HG02943 (cell line): Measurements from ENCODE around the gene OTOA.
"Not testable (repeated sequence)": the region's sequence is repeated elsewhere in the genome, so short reads cannot be mapped to it uniquely, and the experiment has no call there.

Source experiments
- ATAC-seq: cut with Tn5 transposase; IDR thresholded peaks from one replicate; pipeline ENCODE4 v1.9.1; 2021; ENCODE audit warnings: mild to moderate bottlenecking, low read depth, moderate library complexity; ENCODE audit not compliant: unreplicated experiment

OTOA gene

DNA sequence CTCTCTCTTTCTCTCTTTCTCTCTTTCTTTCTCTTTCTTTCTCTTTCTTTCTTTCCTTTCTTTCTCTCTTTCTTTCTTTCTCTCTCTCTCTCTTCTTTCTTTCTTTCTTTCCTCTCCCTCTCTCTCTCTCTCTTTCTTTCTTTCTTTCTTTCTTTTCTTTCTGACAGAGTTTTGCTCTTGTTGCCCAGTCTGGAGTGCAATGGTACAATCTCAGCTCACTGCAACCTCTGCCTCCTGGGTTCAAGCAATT is 50.5 kb downstream of the OTOA start:
- ATAC-seq = not testable (repeated sequence)

DNA sequence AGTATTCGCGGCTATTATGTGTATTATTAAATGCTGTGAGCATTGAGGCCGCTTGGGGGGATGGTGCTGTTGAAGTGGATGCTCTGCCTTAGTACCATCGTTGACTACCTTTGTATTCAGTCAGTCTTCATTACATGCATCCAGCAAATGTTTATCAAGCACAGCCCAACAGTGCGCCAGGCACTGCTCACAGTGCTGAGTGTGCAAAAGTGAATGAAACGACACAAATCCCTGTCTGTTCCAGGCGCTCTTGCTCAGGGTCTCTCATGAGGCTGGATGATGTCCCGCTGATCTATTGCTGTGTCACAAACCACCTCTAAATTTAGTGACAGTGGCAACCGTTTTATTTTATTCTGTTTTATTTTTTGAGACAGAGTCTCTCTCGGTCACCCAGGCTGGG is 53.8 kb downstream of the OTOA start:
- ATAC-seq = no peak

DNA sequence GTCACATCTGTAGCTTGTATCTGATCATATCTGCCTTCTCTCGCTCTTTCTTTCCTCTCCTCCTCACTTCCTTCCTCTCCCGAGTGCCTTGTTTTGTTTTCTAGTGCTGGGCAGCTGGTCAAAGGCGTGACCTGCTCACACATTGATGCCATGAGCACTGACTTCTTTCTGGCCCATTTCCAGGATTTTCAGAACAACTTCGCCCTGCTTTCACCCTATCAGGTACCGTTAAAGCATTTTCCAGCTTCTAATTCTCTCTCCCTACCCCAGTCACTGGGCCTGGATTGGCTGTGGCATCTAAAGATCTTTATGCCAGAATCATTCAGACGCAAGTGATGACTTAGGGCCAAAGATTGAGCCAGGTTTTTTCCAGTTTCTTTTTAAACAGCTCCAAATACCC is 55.5 kb downstream of the OTOA start:
- ATAC-seq = no peak

DNA sequence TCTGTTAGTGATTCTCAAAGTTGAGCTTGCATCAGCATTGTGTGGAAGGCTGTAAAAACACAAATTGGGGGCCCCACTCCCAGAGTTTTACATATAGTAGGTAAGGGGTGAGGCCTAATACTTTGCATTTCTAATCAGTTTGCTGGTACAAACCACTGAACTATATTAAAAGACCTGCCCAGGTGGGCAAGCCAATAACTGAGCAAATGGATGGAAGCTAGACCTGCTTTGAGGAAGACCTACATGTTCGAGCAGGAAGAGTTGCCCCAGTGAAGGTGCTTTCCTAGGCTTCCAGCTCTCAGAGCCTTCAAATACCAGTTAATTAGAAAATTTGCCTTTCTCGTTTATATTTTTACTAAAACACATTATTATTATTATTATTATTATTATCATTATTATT is 56.8 kb downstream of the OTOA start:
- ATAC-seq = no peak

DNA sequence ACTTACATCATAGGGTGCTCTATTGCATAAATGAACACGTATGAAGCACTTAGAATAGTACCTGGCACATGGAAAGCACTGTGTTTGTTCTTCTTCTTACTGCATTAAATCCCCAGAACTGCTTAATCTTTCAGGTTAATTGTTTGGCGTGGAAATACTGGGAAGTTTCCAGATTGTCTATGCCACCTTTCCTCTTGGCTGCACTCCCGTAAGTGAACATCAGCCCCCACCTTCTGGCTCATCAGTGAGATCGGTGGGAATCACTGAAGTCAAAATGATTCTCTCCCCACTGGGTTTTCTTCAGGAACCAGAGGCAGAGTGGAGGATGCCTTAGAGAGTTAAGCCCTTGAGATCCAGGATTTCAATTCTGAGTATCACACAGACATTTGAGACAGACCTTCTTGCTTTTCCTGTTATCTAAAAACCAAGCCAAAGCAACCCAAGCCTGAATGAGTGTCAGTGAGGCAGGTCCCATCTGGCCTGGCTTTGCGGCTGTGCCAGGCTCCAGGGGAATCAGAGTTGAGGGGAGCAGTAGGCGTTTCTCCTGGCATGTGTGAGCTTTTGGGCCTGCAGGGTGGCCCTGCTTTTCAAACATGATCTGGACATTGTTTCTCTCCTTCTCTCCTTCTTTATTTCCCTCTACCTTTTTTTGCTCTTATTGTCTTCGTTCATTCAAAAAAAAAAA is 59.1 kb downstream of the OTOA start:
- ATAC-seq = no peak

DNA sequence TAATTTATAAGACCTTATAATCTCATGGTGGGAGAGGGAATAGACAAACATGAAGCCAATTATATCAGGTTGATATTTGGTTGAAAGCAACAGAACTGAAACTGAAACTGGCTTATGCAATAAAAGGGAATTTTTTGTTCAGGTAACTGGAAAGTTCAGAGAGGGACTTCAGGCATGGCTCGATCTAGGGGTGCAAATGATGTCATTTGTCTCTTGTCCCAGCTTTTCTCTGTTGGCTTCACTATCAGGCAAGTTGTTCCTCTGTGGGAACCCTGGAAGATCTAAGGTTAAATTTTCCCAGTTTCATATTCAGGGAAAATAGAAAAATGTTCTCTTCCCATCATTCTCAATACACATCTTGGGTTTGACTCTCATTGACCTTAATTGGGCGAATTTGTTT is 59.8 kb downstream of the OTOA start:
- ATAC-seq = no peak

DNA sequence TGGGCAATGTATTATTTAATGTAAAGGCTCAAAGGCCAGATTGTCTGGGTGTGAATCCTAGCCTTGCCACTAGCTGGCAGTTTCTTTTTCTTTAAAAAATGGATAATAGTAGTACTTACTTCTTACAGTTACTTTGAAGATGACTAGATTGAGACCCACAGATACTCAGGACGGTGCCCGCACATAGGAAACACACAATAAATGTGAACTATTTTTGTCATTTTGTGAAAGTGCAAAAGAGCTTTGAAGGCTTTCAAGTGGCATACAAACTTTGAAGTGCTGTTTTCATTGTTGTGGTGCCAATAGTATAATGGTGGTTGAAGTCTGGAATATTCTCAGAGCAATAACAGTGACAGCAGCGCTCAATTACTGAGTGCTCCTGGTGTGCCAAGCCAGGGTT is 63.6 kb downstream of the OTOA start:
- no peak for ATAC-seq

DNA sequence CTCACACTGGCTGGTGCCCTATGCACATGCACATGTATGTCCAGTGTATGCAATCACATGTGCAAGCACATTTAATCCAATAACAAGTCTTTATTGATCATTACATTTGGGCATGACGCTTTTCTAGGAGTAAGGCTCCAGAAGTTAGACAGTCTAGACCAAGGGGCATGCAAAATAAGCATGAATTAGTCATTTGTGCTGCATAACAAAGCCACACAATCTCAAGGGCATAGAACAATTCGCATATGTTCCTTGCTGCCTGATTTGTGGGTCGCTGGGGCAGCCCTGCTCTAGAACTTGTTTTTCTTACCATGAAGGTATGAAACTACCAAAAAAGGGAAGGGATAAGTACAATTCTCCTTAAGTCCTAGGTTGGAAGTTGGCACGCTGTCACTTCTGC is 67.5 kb downstream of the OTOA start:
- ATAC-seq = not testable (repeated sequence)

DNA sequence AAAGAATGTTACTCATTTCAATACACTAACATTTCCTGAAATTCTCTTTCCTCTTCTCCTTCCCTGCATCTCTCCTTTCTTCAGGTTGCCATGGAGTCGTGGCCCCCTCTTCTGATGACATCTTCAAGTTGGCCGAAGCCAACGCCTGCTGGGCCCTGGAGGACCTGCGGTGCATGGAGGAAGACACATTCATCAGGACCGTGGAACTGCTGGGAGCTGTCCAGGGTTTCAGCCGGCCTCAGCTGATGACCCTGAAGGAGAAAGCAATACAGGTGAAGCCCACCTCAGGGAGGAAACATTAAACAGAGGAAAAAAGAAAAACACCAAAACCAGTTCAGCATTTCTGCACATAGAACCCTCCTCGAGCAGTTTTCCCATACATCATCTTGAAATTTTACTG is 76.9 kb downstream of the OTOA start:
- not testable (repeated sequence) for ATAC-seq

DNA sequence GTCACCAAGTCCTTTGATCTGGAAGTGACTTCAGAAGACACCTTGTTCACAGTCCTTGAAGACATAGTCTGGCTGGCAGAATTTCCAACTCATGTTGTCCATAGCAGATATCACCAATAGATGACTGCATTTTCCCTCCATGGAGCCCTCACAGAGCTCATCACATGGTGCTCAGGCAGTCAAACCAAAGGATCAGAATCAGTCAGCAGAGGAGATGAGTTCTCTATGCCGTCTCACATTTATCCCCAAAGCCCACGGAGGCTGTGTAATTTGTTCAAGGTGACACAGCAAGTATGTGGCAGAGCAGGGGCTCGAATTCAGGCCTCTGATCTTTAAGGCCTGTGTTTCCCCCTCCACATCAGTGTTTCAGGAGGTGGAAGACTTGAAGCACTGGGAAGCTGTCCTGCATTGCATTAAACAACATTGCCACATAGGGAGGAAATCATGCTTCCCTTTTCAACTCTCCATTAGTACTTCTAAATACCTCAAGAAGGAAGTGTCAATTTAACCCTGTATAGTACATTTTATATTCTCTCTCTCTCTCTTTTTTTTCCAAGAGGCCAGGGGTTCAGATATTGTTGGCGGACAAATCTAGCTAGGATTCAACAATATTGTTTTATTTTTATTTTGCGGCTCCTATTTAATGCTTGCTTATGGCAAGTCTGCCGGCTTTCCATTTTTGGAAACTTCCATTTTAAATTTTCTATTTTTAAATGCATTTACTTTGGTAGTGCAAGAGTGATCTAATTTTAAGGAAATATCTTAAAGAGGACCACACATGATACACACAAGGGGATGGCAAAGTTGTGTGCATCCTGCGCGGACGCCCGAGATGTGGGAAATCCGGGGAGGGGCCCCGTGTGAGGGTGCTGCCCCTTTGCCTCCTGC is 92.7 kb downstream of the OTOA start:
- not testable (repeated sequence) for ATAC-seq

DNA sequence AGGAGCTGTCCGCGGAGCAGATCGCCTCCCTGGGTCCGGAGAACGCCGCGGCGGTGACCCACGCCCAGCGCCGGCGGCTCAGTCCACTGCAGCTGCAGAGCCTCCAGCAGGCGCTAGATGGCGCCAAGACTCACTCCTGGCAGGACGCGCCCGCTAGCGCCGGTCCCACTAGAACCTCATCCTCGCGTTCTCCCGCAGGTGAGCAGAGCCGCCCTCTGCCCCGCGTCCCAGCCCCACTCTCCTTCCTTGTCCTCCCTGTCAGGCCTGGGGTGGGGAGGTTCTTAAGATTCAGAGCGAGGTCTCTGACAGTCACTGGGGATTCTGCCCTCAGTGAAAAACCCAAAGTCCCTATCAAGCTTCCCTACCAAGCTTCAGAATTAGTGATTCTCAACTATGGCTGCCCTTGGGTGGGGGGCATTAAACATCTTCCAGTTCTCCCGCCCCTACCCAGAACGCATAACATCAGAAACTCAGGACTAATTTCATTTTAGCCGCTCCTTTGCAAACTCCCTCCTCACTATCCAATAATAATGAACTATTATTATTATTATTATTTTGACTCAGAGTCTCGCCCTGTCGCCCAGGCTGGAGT is 93.4 kb downstream of the OTOA start:
- not testable (repeated sequence) for ATAC-seq

DNA sequence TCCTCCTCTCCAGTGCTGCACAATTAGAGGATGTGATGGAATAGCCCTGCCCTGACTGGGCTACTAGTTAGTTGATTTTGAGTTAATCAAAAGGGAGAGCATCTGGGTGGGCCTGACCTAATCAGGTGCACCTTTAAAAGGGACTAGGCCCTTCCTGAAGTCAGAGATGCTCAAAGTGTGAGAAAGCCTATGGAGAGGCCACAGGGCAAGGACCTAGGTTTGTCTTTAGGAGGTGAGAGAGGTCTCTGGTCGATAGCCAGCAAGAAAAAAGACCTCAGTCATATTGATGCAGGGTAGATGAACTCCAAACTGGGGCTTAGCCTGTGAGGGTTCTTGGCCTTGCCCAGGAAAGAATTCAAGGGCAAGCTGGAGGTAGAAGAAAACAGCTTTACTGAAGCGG is 104.5 kb downstream of the OTOA start:
- ATAC-seq = not testable (repeated sequence)

DNA sequence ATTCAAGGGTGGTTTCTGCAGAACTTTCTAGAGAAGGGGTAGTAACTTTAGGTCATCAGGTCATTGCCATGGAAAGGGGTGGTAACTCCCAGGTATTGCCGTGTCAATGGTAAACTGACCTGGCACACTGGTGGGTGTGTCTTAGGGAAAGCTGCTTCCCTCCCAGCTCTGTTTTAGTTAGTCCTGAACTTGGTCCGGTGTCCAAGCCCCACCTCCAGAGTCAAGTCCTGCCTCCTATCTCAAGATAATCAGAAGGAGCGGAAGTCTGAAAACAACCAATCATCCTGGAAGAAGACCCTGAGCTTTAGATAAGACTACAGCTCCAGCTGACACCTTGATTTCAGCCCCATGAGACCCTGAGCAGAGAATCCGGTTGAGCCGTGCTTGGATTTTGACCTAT is 105.0 kb downstream of the OTOA start:
- not testable (repeated sequence) for ATAC-seq

DNA sequence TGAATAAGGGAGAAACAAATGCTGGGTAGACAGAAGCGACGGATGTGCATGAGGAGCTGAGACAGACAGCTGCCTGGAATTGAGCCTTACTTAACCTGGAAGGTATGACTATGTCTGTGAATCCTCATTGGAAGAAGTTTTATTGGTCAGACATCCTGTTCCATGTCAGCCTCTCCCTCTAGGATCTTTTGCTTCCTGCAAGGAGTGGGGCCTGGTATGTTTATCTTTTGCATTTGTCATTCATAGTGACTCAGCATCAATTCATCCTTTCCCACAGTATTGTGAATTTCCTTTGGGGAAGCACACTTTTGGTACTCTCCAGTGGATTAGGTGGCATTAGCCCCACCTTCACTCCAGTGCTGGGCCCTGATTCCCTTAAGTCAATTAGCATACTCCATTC is 105.5 kb downstream of the OTOA start:
- ATAC-seq = not testable (repeated sequence)

DNA sequence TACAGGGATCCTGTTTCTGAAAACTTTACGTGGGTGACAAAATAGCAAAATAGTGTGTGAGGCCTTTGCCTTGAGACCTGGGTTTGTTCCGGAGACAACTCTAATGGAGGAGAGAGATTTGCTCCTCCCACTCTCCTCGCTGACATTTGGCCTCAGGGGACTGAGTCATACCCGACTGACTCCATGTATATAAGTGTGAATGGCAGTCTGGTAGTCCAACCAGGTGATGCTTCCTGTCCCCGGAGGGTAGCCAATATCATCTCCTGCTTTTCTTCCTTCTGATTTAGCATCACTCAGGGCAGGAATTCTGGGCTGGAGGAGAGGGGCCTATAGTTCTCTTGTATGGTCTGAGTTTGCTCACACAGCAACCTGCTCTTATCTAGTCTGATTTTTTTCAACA is 106.8 kb downstream of the OTOA start:
- not testable (repeated sequence) for ATAC-seq

DNA sequence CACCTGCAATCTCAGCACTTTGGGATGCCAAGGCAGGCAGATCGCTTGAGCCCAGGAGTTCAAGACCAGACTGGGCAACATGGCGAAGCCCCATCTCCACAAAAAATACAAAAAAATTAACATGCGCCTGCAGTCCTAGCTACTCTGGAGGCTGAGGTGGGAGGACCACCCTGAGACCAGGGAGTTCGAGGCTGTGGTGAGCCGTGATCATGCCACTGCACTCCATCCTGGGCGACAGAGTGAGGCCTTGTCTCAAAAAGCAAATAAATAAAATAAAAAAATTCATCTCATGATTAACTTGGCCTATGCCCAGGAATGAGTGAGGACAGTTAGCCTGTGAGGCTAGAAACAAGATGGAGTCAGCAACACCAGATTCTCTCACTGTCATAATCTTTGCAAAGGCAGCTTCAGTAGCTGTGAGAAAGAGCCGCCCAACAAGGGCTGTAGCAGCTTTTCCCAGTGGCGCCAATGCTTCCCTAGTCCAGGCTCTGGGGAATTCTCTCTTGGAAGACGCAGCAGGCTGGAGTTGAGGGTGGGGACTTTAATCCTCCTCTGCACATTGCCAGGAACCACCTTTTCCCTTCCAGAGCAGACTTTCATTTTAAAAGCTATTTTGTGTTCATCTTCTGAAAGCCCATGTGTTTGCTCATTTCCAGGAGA is 108.9 kb downstream of the OTOA start:
- ATAC-seq = not testable (repeated sequence)

DNA sequence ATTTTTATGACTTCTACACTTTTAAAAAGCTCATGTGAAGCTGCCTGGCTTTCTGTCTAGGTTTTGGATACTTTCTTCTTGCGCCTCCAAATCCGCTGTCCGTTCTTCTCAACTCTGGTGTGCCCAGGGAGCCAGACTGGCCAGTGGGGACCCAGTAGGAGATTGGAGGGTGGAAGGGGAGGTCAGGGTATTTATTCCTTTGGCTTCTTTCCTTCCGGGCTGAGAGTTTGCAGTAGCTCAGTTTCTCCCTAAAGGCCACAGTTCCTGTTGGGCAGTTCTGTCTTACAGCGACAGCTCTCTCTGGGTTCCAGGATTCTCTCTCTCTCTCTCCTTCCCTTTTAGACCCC is 109.4 kb downstream of the OTOA start:
- ATAC-seq = not testable (repeated sequence)

DNA sequence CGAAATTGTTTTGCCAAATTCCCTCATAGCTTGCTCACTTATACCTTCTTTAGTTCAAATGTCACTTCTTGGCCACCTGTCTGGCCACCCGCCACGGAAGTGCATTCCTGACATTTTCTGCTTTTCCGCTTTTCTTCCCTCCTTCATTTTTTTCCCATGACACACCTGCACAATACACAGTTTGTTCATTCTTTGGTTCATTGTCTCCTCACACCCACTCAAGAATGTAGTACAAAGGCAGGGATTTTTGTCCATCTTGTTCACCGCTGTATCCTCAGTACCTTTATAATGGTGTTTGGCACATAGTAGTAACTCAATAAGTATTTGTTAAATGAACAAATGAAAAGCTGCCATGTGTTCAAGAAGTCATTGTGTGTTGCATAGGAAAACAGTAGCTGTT is 116.8 kb downstream of the OTOA start:
- ATAC-seq = not testable (repeated sequence)

DNA sequence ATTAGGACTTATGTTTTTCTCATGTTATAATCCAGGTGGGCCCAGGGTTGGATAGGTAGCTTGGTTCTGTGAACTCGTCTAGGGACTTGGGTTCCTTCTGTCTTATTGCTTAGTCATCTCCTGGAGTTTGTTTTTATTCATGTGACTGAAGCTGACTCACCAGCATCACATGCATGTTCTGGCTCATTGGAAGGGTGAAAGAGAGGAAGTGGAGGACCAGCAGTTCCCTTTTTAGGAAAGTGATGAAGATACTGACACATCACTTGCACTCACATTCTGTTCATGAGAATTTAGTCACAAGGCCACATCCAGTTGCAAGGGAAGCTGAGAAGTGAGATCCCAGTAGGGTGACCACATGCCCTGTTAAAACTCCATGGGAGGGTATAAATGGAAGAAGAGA is 126.7 kb downstream of the OTOA start:
- ATAC-seq = not testable (repeated sequence)

DNA sequence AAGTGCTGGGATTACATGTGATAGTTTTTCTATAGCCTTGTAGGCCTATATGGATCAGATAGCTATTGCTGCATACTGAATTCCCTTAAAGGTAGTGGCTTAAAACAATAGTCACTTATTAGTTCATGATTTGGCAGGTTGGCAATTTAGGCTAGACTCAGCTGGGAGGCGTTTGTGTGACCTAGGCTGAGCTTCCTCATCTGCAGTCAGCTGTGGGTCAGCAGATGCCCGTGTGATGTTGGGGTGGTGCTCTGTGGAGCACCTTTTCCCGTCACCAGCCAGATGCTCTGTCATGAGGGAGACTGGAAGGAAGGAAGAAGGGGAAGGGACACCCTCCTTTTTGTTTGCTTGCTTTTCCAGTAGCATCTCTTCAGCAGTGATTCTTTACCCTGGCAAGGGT is 129.5 kb downstream of the OTOA start:
- not testable (repeated sequence) for ATAC-seq

DNA sequence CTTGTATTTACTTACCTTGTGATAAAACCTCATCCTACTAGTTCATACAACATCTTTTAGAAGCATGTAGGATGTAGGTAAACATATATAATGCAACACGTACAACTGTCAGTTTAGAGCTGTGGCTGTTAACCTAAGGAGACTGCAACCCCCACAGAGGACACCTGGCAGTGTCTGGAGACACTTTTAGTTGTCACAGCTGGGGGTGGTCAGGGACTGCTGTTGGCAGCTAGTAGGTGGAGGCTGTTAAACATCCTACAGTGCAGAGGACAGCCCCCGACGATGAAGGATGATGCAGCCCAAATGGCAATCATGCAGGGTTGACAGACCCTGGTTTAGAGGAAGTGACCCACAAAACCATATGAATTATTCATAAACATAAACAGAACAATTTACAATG is 134.8 kb downstream of the OTOA start:
- ATAC-seq = not testable (repeated sequence)
